GM18870 (cell line): ENCODE measurements around the gene RCAN3.
"Not testable (repeated sequence)": the region's sequence is repeated elsewhere in the genome, so short reads cannot be mapped to it uniquely, and the experiment has no call there.

Experiments used
- ATAC-seq: cut with Tn5 transposase; IDR thresholded peaks from one replicate; pipeline ENCODE4 v1.9.1; 2021; ENCODE audit warnings: moderate library complexity; ENCODE audit not compliant: unreplicated experiment

RCAN3 gene

DNA sequence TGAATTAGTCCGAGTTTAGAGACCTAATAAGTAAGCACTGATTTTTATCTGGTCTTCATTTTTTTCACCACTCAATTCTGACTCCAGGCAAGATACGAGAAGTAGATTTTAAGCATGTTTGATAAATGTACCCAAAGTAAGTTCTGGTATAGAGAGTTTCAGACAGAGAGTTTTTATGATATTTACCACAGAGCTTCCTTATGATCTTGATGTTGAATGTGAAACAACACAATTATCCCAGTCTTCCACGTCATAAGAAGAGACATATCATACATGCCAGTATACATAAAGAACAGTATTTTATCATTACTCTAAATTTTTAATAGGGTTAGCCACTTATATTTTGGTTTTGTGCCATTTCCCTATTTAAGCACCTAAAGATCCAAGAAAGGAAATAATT, 45.4 kb downstream of the RCAN3 start:
- ATAC-seq: no peak

GRCh38 chr1:24549210-24549609, 46.6 kb downstream of the RCAN3 start:
- not testable (repeated sequence) for ATAC-seq

DNA sequence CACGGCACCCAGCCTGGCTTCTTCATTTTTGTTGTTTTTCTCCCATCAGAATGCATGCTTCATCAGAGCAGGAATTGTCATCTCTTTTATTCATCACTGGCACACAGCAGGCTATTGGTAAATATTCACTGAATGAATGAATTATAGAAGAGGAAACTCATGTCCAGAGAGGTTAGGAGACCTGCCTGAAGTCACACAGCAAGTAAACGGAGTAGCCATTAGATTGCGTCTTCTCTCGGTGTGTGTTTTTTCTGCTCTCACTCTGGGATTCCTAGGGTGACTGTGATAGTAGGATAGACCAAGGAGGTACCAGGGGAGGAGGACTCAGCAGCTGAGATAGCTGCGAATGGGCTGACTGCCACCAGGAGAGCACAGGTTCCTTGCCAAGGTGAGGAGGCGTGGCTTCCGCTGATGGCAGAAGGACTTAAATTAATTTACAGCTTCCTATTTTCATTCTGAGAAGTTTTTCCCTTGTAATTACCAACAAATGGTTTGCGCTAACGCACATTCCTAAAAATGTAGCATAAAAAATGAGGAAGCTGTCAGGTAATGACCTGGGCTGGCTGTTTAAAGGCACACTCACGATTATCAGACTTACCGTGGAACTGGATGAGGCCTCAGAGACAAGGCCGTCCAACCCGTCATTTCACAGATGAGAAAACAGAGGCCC, 48.8 kb downstream of the RCAN3 start:
- no peak for ATAC-seq

GRCh38 chr1:24551960-24552571, 49.4 kb downstream of the RCAN3 start:
- no peak for ATAC-seq

DNA sequence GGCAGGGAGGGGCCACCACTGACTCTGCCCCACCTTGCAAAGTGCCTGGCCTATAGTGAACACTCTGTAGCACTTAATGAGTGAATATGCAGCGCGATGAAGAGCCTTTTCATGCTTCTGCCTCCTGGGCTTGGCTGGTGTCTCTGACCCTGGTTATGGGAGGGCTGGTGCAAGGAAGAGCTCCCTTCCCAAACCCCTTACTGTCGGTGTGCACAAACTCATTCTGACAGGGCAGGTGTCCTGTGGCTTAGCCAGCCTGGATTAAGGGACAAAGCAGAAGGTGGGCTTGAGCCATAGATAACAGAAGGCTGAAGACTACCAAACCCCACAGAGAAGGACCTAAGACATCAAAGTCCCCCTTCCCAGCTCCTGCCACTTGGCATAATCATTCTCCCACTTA, 51.3 kb downstream of the RCAN3 start:
- ATAC-seq: no peak

- ATAC-seq: no peak
Measured at GRCh38 chr1:24554714-24555113, 52.1 kb downstream of the RCAN3 start.

DNA sequence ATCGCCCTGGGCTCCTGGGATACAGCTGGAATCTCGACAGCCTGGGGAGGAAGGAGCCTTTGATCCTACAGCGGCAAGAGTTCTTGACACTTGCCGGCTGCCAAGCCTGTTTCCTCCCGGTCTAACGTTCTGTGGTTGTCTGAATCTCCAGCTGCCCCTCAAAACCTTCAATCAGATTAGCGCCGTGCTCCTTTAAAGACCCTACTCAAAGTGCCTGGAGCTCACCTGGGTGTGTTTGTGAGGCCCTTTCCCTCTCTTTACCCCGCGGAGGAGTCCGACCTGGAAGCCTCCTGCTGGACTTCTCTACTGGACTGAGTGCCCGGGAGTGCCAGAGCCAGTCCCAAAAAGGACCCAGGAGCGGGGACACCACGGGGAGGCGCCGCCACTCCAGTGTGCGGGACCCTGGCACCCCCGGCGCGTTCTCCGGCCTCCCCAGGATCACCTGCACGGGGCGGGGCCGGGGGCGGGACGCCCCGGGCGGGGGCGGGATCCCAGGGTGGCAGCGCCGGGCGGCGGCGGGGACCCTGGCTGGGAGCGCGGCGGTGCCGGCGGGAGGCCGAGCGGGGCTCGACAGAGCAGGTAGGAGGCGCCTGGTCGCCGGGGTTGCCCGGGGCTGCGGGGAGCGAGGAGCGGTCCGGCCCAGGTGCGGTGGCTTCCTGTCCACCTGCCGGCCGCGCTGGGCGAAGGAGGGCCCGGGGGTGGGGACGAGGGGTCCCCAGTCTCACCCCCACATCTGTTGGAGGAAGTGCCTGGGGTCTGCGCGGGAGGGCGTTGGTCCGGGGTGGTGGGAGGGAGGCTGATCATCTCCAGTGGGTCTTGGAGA, 53.2 kb downstream of the RCAN3 start, which contains the start of gene NCMAP:
TSS of gene NCMAP (plus strand) at position 497 of the 823 bp plus-strand sequence. CDS start 39,344 bp downstream, outside the sequence.
- ATAC-seq: no peak

DNA sequence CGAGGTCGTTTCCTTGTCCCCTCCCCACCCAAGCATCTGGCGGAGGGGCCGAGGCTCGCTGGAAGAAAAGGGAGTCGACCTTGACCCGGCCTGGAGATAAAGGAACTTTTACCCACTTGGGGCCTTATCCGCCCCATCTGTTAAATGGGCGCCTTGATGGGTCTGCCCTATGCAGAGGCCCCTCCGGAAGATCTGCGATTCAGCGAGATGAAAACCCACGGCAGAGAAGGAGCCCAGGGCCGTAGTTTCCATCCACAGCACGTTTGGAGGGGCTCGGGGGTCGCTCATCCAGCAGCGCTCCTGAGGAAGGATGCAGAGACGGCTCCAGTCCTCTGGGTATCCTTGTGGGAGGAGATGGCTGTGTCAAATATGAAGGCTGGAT, 53.8 kb downstream of the RCAN3 start:
- no peak for ATAC-seq

DNA sequence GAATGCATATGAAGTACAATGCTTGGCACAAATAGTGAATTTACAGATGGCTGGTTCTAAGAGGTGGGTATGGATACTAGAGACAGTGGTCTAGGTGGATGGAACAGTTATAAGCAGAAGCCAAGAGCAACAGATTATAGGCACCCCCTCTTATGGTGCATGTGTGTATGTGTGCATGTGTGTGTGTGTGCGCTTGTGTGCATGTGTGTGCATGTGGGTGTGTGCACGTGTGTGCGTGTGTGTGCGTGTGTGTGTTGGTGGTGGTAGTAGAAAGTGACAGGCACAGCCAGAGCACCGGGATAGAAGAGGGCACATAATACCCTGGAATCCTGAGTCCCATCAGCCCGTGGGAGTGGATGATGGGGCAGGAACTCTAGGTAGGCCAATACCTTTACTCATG, 54.6 kb downstream of the RCAN3 start:
- ATAC-seq: no peak

DNA sequence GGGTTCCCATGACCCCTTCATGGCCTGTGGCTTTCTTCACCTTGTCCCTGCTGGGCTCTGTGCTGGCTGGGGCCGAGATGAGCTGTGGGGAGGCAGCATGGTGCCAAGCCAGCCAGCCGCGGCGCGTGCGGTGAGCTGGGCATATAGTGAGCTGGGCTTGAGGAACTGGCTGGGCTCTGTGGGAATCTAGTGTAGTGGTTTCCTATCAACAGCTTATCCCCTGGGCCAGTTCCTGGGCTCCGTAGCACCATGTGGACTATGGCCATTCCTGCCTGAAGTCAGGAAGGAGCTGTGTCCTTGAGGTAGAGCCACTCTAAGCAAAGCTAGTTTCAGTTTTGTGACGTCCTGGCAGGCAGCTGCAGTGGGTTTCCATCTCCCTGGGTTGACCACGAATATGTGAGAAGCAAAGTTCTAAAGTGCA, 55.1 kb downstream of the RCAN3 start:
- no peak for ATAC-seq

- no peak for ATAC-seq
Measured at GRCh38 chr1:24558455-24558854, 55.8 kb downstream of the RCAN3 start.

GRCh38 chr1:24558902-24559791, 56.5 kb downstream of the RCAN3 start:
- ATAC-seq: no peak

DNA sequence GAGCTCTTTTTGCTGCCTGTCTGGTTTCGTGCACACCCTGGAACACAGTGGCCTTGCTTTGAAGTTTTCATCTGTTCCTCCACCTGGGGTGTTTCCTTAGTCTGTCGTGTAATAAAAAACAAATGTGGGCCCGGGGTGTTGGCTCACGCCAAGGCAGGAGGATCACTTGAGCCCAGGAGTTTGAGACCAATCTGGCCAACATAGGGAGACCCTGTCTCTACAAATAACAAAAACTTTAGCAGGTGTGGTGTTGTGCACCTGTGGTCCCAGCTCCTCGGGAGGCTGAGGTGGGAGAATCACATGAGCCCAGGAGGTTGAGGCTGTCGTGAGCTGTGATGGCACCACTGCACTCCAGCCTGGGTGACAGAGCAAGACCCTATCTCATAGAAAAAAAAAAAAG, 57.7 kb downstream of the RCAN3 start:
- no peak for ATAC-seq

GRCh38 chr1:24562625-24563024, 60.0 kb downstream of the RCAN3 start:
- ATAC-seq: no peak

DNA sequence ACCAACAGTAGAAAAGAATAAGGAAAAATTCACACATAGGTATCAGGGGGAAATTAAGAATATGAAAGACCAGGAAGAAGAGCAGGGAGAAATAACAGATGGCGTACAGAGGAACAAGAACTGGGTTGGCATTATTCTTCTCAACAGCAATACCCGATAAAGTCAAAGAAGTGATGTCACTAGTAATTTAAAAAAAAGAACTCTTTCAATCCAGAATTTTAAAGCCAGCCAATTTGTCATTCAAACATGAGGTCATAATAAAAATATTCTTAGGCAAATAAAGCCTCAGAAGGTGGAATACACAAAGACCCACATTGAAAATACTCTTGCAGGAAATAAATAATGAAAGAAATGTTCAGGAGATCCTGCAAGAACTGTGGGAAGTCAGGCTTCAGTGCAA, 62.1 kb downstream of the RCAN3 start:
- ATAC-seq: no peak

DNA sequence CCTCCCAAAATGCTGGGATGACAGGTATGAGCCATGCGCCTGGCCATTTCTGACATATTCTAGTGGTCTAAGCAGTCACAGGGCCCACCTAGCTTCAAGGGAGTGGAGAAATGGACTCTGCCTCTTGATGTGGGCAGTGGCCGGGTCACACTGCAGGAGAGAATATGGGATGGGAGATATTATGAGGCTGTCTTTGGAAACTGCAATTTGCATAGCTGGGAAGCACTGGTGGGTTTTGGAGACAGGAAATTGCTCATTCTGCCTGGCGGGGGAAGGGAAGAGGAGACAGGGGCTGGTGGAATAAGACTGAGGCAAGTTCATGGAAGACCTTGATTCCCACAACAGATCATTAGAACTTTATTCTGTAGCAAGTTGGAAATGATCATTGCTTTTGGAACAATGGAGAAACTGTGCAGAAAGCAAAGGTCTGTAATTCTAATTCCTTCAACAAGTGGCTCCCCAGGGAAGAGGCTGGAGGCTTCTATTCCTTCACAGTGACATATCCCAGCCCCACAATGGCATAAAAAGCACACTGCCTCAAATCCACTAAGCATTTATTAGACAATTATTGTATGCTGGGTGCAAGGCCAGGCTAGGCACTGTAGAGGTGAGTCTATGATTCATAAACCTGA, 63.7 kb downstream of the RCAN3 start:
- no peak for ATAC-seq

GRCh38 chr1:24567792-24568388, 65.3 kb downstream of the RCAN3 start:
- ATAC-seq: no peak

- ATAC-seq: no peak
Measured at GRCh38 chr1:24568475-24568874, 65.8 kb downstream of the RCAN3 start.

GRCh38 chr1:24570265-24571125, 67.9 kb downstream of the RCAN3 start:
- no peak for ATAC-seq
